ENCODE results near the gene CPA3.

Gene CPA3

GRCh38 chr3:148922467-148922866, 57.4 kb downstream of the CPA3 start:
- Histone ChIP-seq H3K36me3 (ENCODE audit: control insufficient read depth in 1 of 2, insufficient read depth in 2 of 2, low read length in 2 of 2) (no peaks in the 10 kb centered on the region), H3K27ac (ENCODE audit: low read length) (no peak overlapping the region), H3K4me3 (ENCODE audit: low read depth in 1 of 2, low read length in 2 of 2) (no peak overlapping the region), H3K4me1 (ENCODE audit: control insufficient read depth in 1 of 2, insufficient read depth in 2 of 2, low read length in 2 of 2) (no peaks in the 10 kb centered on the region), H3K9me3 (ENCODE audit: control insufficient read depth in 1 of 2, low read length in 2 of 2) (no peaks in the 10 kb centered on the region), H3K27me3 (ENCODE audit: low read depth, low read length) (no peaks in the 10 kb centered on the region)

- Histone ChIP-seq H3K36me3 (ENCODE audit: control insufficient read depth in 1 of 2, insufficient read depth in 2 of 2, low read length in 2 of 2) (no peaks in the 10 kb centered on the region), H3K4me3 (ENCODE audit: low read depth in 1 of 2, low read length in 2 of 2) (no peak overlapping the region), H3K27me3 (ENCODE audit: low read depth, low read length) (no peaks in the 10 kb centered on the region), H3K27ac (ENCODE audit: low read length) (no peak overlapping the region), H3K9me3 (ENCODE audit: control insufficient read depth in 1 of 2, low read length in 2 of 2) (no peaks in the 10 kb centered on the region), H3K4me1 (ENCODE audit: control insufficient read depth in 1 of 2, insufficient read depth in 2 of 2, low read length in 2 of 2) (no peaks in the 10 kb centered on the region)
Measured at GRCh38 chr3:148923592-148923991, 58.5 kb downstream of the CPA3 start.

- no peak overlapping the region for H3K27ac ChIP-seq (ENCODE audit: low read length)
- H3K4me3 ChIP-seq (ENCODE audit: low read depth in 1 of 2, low read length in 2 of 2) = no peak overlapping the region
- no peaks in the 10 kb centered on the region for H3K4me1 ChIP-seq (ENCODE audit: control insufficient read depth in 1 of 2, insufficient read depth in 2 of 2, low read length in 2 of 2)
Measured at GRCh38 chr3:148924562-148924961, 59.5 kb downstream of the CPA3 start.

GRCh38 chr3:148925845-148926244, 60.7 kb downstream of the CPA3 start:
- H3K27me3 ChIP-seq (ENCODE audit: low read depth, low read length) = no peaks in the 10 kb centered on the region
- no peak overlapping the region for H3K27ac ChIP-seq (ENCODE audit: low read length)
- no peaks in the 10 kb centered on the region for H3K36me3 ChIP-seq (ENCODE audit: control insufficient read depth in 1 of 2, insufficient read depth in 2 of 2, low read length in 2 of 2)
- H3K4me1 ChIP-seq (ENCODE audit: control insufficient read depth in 1 of 2, insufficient read depth in 2 of 2, low read length in 2 of 2) = no peaks in the 10 kb centered on the region
- no peaks in the 10 kb centered on the region for H3K9me3 ChIP-seq (ENCODE audit: control insufficient read depth in 1 of 2, low read length in 2 of 2)
- H3K4me3 ChIP-seq (ENCODE audit: low read depth in 1 of 2, low read length in 2 of 2) = no peak overlapping the region

More at GRCh38 chr3:148924562-148924961, 59.5 kb downstream of the CPA3 start:
- Histone ChIP-seq H3K36me3 (ENCODE audit: control insufficient read depth in 1 of 2, insufficient read depth in 2 of 2, low read length in 2 of 2) (no peaks in the 10 kb centered on the region), H3K9me3 (ENCODE audit: control insufficient read depth in 1 of 2, low read length in 2 of 2) (no peaks in the 10 kb centered on the region), H3K27me3 (ENCODE audit: low read depth, low read length) (no peaks in the 10 kb centered on the region)

GRCh38 chr3:148930752-148931151, 65.7 kb downstream of the CPA3 start:
- no peaks in the 10 kb centered on the region for H3K27me3 ChIP-seq (ENCODE audit: low read depth, low read length)
- H3K4me1 ChIP-seq (ENCODE audit: control insufficient read depth in 1 of 2, insufficient read depth in 2 of 2, low read length in 2 of 2) = no peaks in the 10 kb centered on the region
- no peaks in the 10 kb centered on the region for H3K36me3 ChIP-seq (ENCODE audit: control insufficient read depth in 1 of 2, insufficient read depth in 2 of 2, low read length in 2 of 2)
- no peak overlapping the region for H3K4me3 ChIP-seq (ENCODE audit: low read depth in 1 of 2, low read length in 2 of 2)
- H3K9me3 ChIP-seq (ENCODE audit: control insufficient read depth in 1 of 2, low read length in 2 of 2) = no peaks in the 10 kb centered on the region
- no peak overlapping the region for H3K27ac ChIP-seq (ENCODE audit: low read length)

- Histone ChIP-seq H3K4me1 (ENCODE audit: control insufficient read depth in 1 of 2, insufficient read depth in 2 of 2, low read length in 2 of 2) (no peaks in the 10 kb centered on the region), H3K4me3 (ENCODE audit: low read depth in 1 of 2, low read length in 2 of 2) (no peak overlapping the region)
Measured at GRCh38 chr3:148931574-148931973, 66.5 kb downstream of the CPA3 start.

GRCh38 chr3:148932972-148933371, 67.9 kb downstream of the CPA3 start:
- Histone ChIP-seq H3K27ac (ENCODE audit: low read length) (no peak overlapping the region), H3K9me3 (ENCODE audit: control insufficient read depth in 1 of 2, low read length in 2 of 2) (no peaks in the 10 kb centered on the region)

More at GRCh38 chr3:148931574-148931973, 66.5 kb downstream of the CPA3 start:
- Histone ChIP-seq H3K27me3 (ENCODE audit: low read depth, low read length) (no peaks in the 10 kb centered on the region), H3K9me3 (ENCODE audit: control insufficient read depth in 1 of 2, low read length in 2 of 2) (no peaks in the 10 kb centered on the region), H3K27ac (ENCODE audit: low read length) (no peak overlapping the region), H3K36me3 (ENCODE audit: control insufficient read depth in 1 of 2, insufficient read depth in 2 of 2, low read length in 2 of 2) (no peaks in the 10 kb centered on the region)

GRCh38 chr3:148937467-148938255, 72.6 kb downstream of the CPA3 start:
- no peak overlapping the region for H3K27ac ChIP-seq (ENCODE audit: low read length)
- no peaks in the 10 kb centered on the region for H3K36me3 ChIP-seq (ENCODE audit: control insufficient read depth in 1 of 2, insufficient read depth in 2 of 2, low read length in 2 of 2)
- no peak overlapping the region for H3K4me3 ChIP-seq (ENCODE audit: low read depth in 1 of 2, low read length in 2 of 2)
- H3K4me1 ChIP-seq (ENCODE audit: control insufficient read depth in 1 of 2, insufficient read depth in 2 of 2, low read length in 2 of 2) = no peaks in the 10 kb centered on the region
- H3K9me3 ChIP-seq (ENCODE audit: control insufficient read depth in 1 of 2, low read length in 2 of 2) = no peaks in the 10 kb centered on the region
- no peaks in the 10 kb centered on the region for H3K27me3 ChIP-seq (ENCODE audit: low read depth, low read length)

More at GRCh38 chr3:148932972-148933371, 67.9 kb downstream of the CPA3 start:
- no peaks in the 10 kb centered on the region for H3K27me3 ChIP-seq (ENCODE audit: low read depth, low read length)
- no peaks in the 10 kb centered on the region for H3K4me1 ChIP-seq (ENCODE audit: control insufficient read depth in 1 of 2, insufficient read depth in 2 of 2, low read length in 2 of 2)
- no peak overlapping the region for H3K4me3 ChIP-seq (ENCODE audit: low read depth in 1 of 2, low read length in 2 of 2)
- H3K36me3 ChIP-seq (ENCODE audit: control insufficient read depth in 1 of 2, insufficient read depth in 2 of 2, low read length in 2 of 2) = no peaks in the 10 kb centered on the region

GRCh38 chr3:148938306-148938705, 73.2 kb downstream of the CPA3 start:
- H3K9me3 ChIP-seq (ENCODE audit: control insufficient read depth in 1 of 2, low read length in 2 of 2) = no peaks in the 10 kb centered on the region

GRCh38 chr3:148938936-148939335, 73.8 kb downstream of the CPA3 start:
- Histone ChIP-seq H3K27me3 (ENCODE audit: low read depth, low read length) (no peaks in the 10 kb centered on the region), H3K4me3 (ENCODE audit: low read depth in 1 of 2, low read length in 2 of 2) (no peak overlapping the region), H3K36me3 (ENCODE audit: control insufficient read depth in 1 of 2, insufficient read depth in 2 of 2, low read length in 2 of 2) (no peaks in the 10 kb centered on the region), H3K4me1 (ENCODE audit: control insufficient read depth in 1 of 2, insufficient read depth in 2 of 2, low read length in 2 of 2) (no peaks in the 10 kb centered on the region), H3K27ac (ENCODE audit: low read length) (no peak overlapping the region), H3K9me3 (ENCODE audit: control insufficient read depth in 1 of 2, low read length in 2 of 2) (no peaks in the 10 kb centered on the region)

More at GRCh38 chr3:148938306-148938705, 73.2 kb downstream of the CPA3 start:
- Histone ChIP-seq H3K36me3 (ENCODE audit: control insufficient read depth in 1 of 2, insufficient read depth in 2 of 2, low read length in 2 of 2) (no peaks in the 10 kb centered on the region), H3K27me3 (ENCODE audit: low read depth, low read length) (no peaks in the 10 kb centered on the region), H3K27ac (ENCODE audit: low read length) (no peak overlapping the region), H3K4me1 (ENCODE audit: control insufficient read depth in 1 of 2, insufficient read depth in 2 of 2, low read length in 2 of 2) (no peaks in the 10 kb centered on the region), H3K4me3 (ENCODE audit: low read depth in 1 of 2, low read length in 2 of 2) (no peak overlapping the region)

GRCh38 chr3:148940983-148941382, 75.9 kb downstream of the CPA3 start:
- Histone ChIP-seq H3K4me3 (ENCODE audit: low read depth in 1 of 2, low read length in 2 of 2) (no peak overlapping the region), H3K27me3 (ENCODE audit: low read depth, low read length) (no peaks in the 10 kb centered on the region), H3K36me3 (ENCODE audit: control insufficient read depth in 1 of 2, insufficient read depth in 2 of 2, low read length in 2 of 2) (no peaks in the 10 kb centered on the region), H3K9me3 (ENCODE audit: control insufficient read depth in 1 of 2, low read length in 2 of 2) (no peaks in the 10 kb centered on the region), H3K4me1 (ENCODE audit: control insufficient read depth in 1 of 2, insufficient read depth in 2 of 2, low read length in 2 of 2) (no peaks in the 10 kb centered on the region), H3K27ac (ENCODE audit: low read length) (no peak overlapping the region)
